GM23338 (cell line): ENCODE data around the gene ABCG2.
"Not testable (repeated sequence)": the region's sequence is repeated elsewhere in the genome, so short reads cannot be mapped to it uniquely, and the experiment has no call there.

Source experiments
- EZH2 ChIP-seq: fragments of 200-600 bp; sonication (generic); IDR thresholded peaks from one replicate; pipeline ENCODE4 v1.8.0; 2017; ENCODE audit warnings: antibody characterized with exemption, mild to moderate bottlenecking, low read depth; ENCODE audit not compliant: unreplicated experiment
- TF ChIP-seq, protein P1 (sequence below), 2 experiments: fragments of 200-600 bp in 1 of 2; sonication (generic) in 1 of 2; conservative IDR thresholded peaks; 2 replicates each; pipeline versions ENCODE4 v1.5.1 to v1.6.1; 2016 to 2017; ENCODE audit warnings: antibody characterized with exemption in 2 of 2, low read depth in 2 of 2, mild to moderate bottlenecking in 2 of 2, moderate library complexity in 1 of 2

GRCh38 chr4:88122260-88122659 lies 36.2 kb downstream of the ABCG2 start:
- TF ChIP-seq, protein P1, sequence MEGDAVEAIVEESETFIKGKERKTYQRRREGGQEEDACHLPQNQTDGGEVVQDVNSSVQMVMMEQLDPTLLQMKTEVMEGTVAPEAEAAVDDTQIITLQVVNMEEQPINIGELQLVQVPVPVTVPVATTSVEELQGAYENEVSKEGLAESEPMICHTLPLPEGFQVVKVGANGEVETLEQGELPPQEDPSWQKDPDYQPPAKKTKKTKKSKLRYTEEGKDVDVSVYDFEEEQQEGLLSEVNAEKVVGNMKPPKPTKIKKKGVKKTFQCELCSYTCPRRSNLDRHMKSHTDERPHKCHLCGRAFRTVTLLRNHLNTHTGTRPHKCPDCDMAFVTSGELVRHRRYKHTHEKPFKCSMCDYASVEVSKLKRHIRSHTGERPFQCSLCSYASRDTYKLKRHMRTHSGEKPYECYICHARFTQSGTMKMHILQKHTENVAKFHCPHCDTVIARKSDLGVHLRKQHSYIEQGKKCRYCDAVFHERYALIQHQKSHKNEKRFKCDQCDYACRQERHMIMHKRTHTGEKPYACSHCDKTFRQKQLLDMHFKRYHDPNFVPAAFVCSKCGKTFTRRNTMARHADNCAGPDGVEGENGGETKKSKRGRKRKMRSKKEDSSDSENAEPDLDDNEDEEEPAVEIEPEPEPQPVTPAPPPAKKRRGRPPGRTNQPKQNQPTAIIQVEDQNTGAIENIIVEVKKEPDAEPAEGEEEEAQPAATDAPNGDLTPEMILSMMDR (conservative IDR thresholded peaks at IDR 0.05; ENCODE audit: low read depth in 2 of 2), result not testable (repeated sequence)
- not testable (repeated sequence) for TF ChIP-seq EZH2
